Caco-2 (cell line): ENCODE data around the gene EFCAB3. TPM values are rescaled to one million over a fixed set of nuclear protein-coding genes. Genes with fewer than 3 reads are reported as not detected.
A peak's percentile ranks its signal among the peaks of the same experiment; 100 is the strongest.

Experiments
- Bru-seq: library from RNA; stranded (reverse); fragments of 400-500 nt; gene quantifications from one replicate; lab custom pipeline; 2021; lab: Mats Ljungman, UMichigan
- BruChase-seq, 2 experiments: library from RNA; stranded (reverse); fragments of 400-500 nt; gene quantifications; one replicate each; lab custom pipeline; 2021; lab: Mats Ljungman, UMichigan
- BruUV-seq: library from RNA; stranded (reverse); fragments of 400-500 nt; replicated peaks from 2 replicates; lab custom pipeline; 2021; lab: Mats Ljungman, UMichigan
- CTCF ChIA-PET: fragments of 300-600 bp; sonication (Branson Sonifier 250); formaldehyde crosslinking; loops from one replicate; lab custom pipeline; 2022; ENCODE audit warnings: antibody characterized with exemption; lab: Charles Lee
- POLR2A ChIA-PET: fragments of 300-600 bp; sonication (Branson Sonifier 250); formaldehyde crosslinking; loops from one replicate; lab custom pipeline; 2022; ENCODE audit warnings: antibody characterized with exemption; lab: Charles Lee
- DNase-seq, 2 experiments: peaks; one replicate each; pipeline versions ENCODE4 v3.0.0 to v3.0.0-alpha.2; 2020 to 2022
- H3K27me3 ChIP-seq: replicated peaks from 2 replicates; pipeline ENCODE4 v1.6.0; 2011; ENCODE audit warnings: low read length; ENCODE audit not compliant: control insufficient read depth, insufficient read depth
- H3K36me3 ChIP-seq: 2 replicates; pipeline ENCODE4 v1.5.1; 2011; ENCODE audit warnings: low read length; ENCODE audit not compliant: control insufficient read depth, insufficient read depth
- H3K4me1 ChIP-seq: fragments of 250-450 bp; sonication (Bioruptor Pico); 2 replicates; pipeline ENCODE4 v1.5.1; 2020; ENCODE audit warnings: mild to moderate bottlenecking
- H3K4me3 ChIP-seq: 2 replicates; pipeline ENCODE4 v1.5.1; 2011; ENCODE audit warnings: low read depth, mild to moderate bottlenecking, control low read depth, low read length
- H3K9me3 ChIP-seq: fragments of 250-450 bp; sonication (Bioruptor Pico); 2 replicates; pipeline ENCODE4 v1.5.1; 2020; ENCODE audit warnings: mild to moderate bottlenecking, moderate library complexity
- H3K27ac Mint-ChIP-seq: one replicate; pipeline ENCODE4 v1.8.0; 2022; ENCODE audit warnings: mixed read lengths; ENCODE audit not compliant: unreplicated experiment
- H3K27me3 Mint-ChIP-seq: one replicate; pipeline ENCODE4 v1.8.0; 2022; ENCODE audit warnings: mixed read lengths; ENCODE audit not compliant: insufficient read depth, unreplicated experiment
- H3K36me3 Mint-ChIP-seq: one replicate; pipeline ENCODE4 v1.8.0; 2022; ENCODE audit warnings: mild to moderate bottlenecking, mixed read lengths; ENCODE audit not compliant: insufficient read depth, unreplicated experiment
- H3K4me1 Mint-ChIP-seq: one replicate; pipeline ENCODE4 v1.8.0; 2022; ENCODE audit warnings: low read depth, mixed read lengths; ENCODE audit not compliant: unreplicated experiment
- H3K4me3 Mint-ChIP-seq: one replicate; pipeline ENCODE4 v1.8.0; 2022; ENCODE audit warnings: mild to moderate bottlenecking, moderate library complexity, mixed read lengths; ENCODE audit not compliant: unreplicated experiment
- H3K9me3 Mint-ChIP-seq: one replicate; pipeline ENCODE4 v1.8.0; 2022; ENCODE audit warnings: mixed read lengths; ENCODE audit not compliant: unreplicated experiment
- intact Hi-C: fragments of 100-400 bp; cut with micrococcal nuclease; formaldehyde crosslinking; loops from one replicate; pipeline ENCODE4 v1.10.0; 2022; ENCODE audit not compliant: unreplicated experiment
- long read RNA-seq: library from polyadenylated mRNA; stranded (forward); transcript quantifications from one replicate; pipeline ENCODE4 v2.0.0, GENCODE V29; 2022
- total RNA-seq: library from RNA; stranded (reverse); gene quantifications from 2 replicates; pipeline ENCODE4 v1.2.3, GENCODE V29; 2022
- TF ChIP-seq, protein P1 (sequence below), 2 experiments: fragments of 200-600 bp in 1 of 2; IDR thresholded peaks; 1 replicate in 1 of 2; 2 replicates in 1 of 2; pipeline versions ENCODE4 v1.5.1 to v1.8.0; 2011 to 2022; ENCODE audit warnings: antibody characterized with exemption in 1 of 2, control low read depth in 1 of 2, inconsistent platforms in 1 of 2, low read depth in 1 of 2, low read length in 1 of 2, mild to moderate bottlenecking in 1 of 2, moderate library complexity in 1 of 2; ENCODE audit not compliant: insufficient read depth in 1 of 2, severe bottlenecking in 1 of 2, unreplicated experiment in 1 of 2

EFCAB3 gene
- total RNA-seq (not detected in 2 replicates), Bru-seq, nascent RNA (percentile 2 among the genes with signal in this experiment), BruChase-seq, experiment 1, labeled RNA remaining after a 2-hour chase (percentile 1 among the genes with signal in this experiment), BruChase-seq, experiment 2, labeled RNA remaining after a 6-hour chase (percentile 7 among the genes with signal in this experiment)
- long read RNA-seq: 0 reads

DNA sequence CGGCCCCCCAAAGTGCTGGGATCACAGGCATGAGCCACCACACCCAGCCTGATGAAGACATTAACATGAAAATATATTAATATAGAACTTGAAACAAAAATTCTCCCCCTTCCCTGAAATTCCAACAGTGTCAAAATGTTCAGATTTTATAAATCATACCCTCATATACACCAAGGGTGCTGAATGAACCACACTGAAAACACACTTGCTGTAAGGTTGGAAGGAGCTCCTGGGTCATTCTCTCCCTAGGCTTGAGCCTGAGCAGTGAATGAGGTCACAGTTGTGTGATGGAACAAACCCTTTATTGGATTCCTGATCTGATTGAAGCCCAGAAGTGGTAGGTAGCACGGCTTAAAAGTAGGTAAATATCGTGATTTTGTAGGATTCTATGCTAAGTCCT, at the start of gene EFCAB3:
TSS of gene EFCAB3 (plus strand) at position 301 of the 400 bp plus-strand sequence. CDS start 2,427 bp downstream, outside the sequence.
- TF ChIP-seq, protein P1, sequence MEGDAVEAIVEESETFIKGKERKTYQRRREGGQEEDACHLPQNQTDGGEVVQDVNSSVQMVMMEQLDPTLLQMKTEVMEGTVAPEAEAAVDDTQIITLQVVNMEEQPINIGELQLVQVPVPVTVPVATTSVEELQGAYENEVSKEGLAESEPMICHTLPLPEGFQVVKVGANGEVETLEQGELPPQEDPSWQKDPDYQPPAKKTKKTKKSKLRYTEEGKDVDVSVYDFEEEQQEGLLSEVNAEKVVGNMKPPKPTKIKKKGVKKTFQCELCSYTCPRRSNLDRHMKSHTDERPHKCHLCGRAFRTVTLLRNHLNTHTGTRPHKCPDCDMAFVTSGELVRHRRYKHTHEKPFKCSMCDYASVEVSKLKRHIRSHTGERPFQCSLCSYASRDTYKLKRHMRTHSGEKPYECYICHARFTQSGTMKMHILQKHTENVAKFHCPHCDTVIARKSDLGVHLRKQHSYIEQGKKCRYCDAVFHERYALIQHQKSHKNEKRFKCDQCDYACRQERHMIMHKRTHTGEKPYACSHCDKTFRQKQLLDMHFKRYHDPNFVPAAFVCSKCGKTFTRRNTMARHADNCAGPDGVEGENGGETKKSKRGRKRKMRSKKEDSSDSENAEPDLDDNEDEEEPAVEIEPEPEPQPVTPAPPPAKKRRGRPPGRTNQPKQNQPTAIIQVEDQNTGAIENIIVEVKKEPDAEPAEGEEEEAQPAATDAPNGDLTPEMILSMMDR (IDR thresholded peaks at IDR 0.05; ENCODE audit: insufficient read depth in 1 of 2, low read depth in 1 of 2, low read length in 1 of 2, severe bottlenecking in 1 of 2, unreplicated experiment in 1 of 2): no peak
- Mint-ChIP-seq H3K27me3 (peaks cover 12% of the 10 kb centered on the region), H3K4me1 (peaks cover 7% of the 10 kb centered on the region), H3K4me3 (no peak within 1 kb of the TSS), H3K9me3 (no peaks in the 10 kb centered on the region), H3K27ac (no peak within 1 kb of the TSS), H3K36me3 (no peaks in the 10 kb centered on the region)
- no TSS peak for BruUV-seq
- H3K4me1 ChIP-seq: no peaks in the 10 kb centered on the region
- intact Hi-C loops: no loop called here
- H3K36me3 ChIP-seq: no peaks in the 10 kb centered on the region
- ChIA-PET CTCF (no interaction called here), POLR2A (no interaction called here)
- H3K4me3 ChIP-seq: no peak within 1 kb of the TSS
- no peaks in the 10 kb centered on the region for H3K27me3 ChIP-seq
- H3K9me3 ChIP-seq: no peaks in the 10 kb centered on the region
- no peak for DNase-seq

- H3K4me1 Mint-ChIP-seq: no peaks in the 10 kb centered on the region
- no peaks in the 10 kb centered on the region for H3K27me3 ChIP-seq
- H3K4me3 Mint-ChIP-seq: no peak overlapping the region
- H3K27ac Mint-ChIP-seq: no peak overlapping the region
- no peaks in the 10 kb centered on the region for H3K27me3 Mint-ChIP-seq
- intact Hi-C loops: no loop called here
- no peak overlapping the region for H3K4me3 ChIP-seq
- H3K36me3 Mint-ChIP-seq: no peaks in the 10 kb centered on the region
- H3K4me1 ChIP-seq: no peaks in the 10 kb centered on the region
- H3K36me3 ChIP-seq: no peaks in the 10 kb centered on the region
- CTCF ChIA-PET: no interaction called here
- TF ChIP-seq, protein P1 (IDR thresholded peaks at IDR 0.05; ENCODE audit: insufficient read depth in 1 of 2, low read depth in 1 of 2, low read length in 1 of 2, severe bottlenecking in 1 of 2, unreplicated experiment in 1 of 2): no peak
- BruUV-seq: no TSS peak
- H3K9me3 Mint-ChIP-seq: peaks cover 15% of the 10 kb centered on the region
- POLR2A ChIA-PET: no interaction called here
- H3K9me3 ChIP-seq: peaks cover 14% of the 10 kb centered on the region; the same call in 1 of the 2 replicates
- no peak for DNase-seq
Measured at GRCh38 chr17:62336527-62336926, 43.8 kb upstream of the EFCAB3 start.

GRCh38 chr17:62343764-62344270, 36.5 kb upstream of the EFCAB3 start:
- no TSS peak for BruUV-seq
- H3K9me3 ChIP-seq: 0 out of 2 replicates have a peak, but pooled peaks cover 5% of the 10 kb centered on the region
- Mint-ChIP-seq H3K9me3 (peaks cover 19% of the 10 kb centered on the region), H3K4me1 (peaks cover 10% of the 10 kb centered on the region), H3K4me3 (peak overlapping the region; percentile 25), H3K36me3 (no peaks in the 10 kb centered on the region), H3K27ac (no peak overlapping the region), H3K27me3 (peaks cover 4% of the 10 kb centered on the region)
- 0 out of 2 replicates have a peak, but pooled peaks cover 7% of the 10 kb centered on the region for H3K4me1 ChIP-seq
- H3K4me3 ChIP-seq: no peak overlapping the region
- CTCF ChIA-PET: no interaction called here
- intact Hi-C loops: no loop called here
- POLR2A ChIA-PET: no interaction called here
- no peaks in the 10 kb centered on the region for H3K36me3 ChIP-seq
- no peak for DNase-seq
- no peaks in the 10 kb centered on the region; the same call in 1 of the 2 replicates for H3K27me3 ChIP-seq
- TF ChIP-seq, protein P1 (IDR thresholded peaks at IDR 0.05; ENCODE audit: insufficient read depth in 1 of 2, low read depth in 1 of 2, low read length in 1 of 2, severe bottlenecking in 1 of 2, unreplicated experiment in 1 of 2): no peak
